ENCODE measurements around the gene PITPNM1. TPM values are rescaled to one million over a fixed set of nuclear protein-coding genes. Genes with fewer than 3 reads are reported as not detected.
"Not testable (repeated sequence)": the region's sequence is repeated elsewhere in the genome, so short reads cannot be mapped to it uniquely, and the experiment has no call there.

The PITPNM1 gene
- polyA plus RNA-seq, 1 donor (not counting 4 experiments of a cell fraction or from before 2014, with no cell fraction given) = 15.9 TPM

DNA sequence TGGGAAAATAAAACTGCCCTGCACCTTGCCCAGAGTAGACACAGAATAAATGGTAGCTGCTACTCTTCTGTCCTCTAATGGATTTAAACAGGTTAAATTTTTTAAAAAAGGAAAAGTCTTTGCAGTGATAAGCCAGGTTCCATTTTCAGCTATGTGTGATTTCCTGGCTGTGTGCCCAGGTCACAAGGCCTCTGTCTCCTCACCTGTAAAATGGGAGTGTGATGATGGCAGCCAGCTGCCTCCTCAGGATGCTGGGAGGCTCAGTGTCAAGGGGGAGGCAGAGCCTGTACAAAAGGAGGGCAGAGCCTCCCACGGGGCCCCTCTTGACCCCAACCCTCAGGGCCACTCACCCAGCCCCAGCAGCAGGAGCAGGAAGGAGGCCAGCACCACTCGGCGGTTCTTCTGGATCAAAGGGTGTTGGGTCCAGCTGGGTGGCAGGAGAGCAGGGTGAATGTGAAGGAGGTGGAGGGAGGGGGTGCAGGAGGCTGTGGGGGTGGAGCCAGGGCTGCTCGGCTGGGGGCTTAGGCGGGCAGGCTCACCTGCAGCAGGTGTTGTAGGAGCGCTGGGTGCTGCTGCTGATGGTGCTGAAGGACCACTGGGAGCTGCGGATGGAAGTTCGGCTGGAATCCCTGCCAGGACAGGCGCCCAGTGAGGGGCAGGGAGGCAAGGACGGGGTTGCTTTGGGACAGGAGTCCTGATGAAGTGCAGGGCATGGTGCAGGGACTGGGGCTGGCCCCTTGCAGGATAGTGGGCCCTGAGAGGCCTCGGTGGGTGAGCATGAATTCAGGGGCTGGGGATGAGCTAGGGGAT is 38.0 kb downstream of the PITPNM1 start:
- H3K4me3 ChIP-seq (ENCODE audit: control insufficient read depth in 2 of 3, extremely low read depth in 1 of 3, insufficient read depth in 2 of 3, low read depth in 1 of 3, low read length in 3 of 3) = peak overlapping the region; percentile 40 to 74 (median 74)
- H3K27me3 ChIP-seq (ENCODE audit: control insufficient read depth, extremely low read depth, insufficient read depth, low read length) = no peaks in the 10 kb centered on the region
- H3K9me1 ChIP-seq (ENCODE audit: control insufficient read depth, extremely low read depth, insufficient read depth, low read length) = no peaks in the 10 kb centered on the region
- dilution Hi-C loops (cut with MboI; ENCODE audit: extremely low pct_ligation_motif_present, low sequenced_read_pairs) = no loop called here
- FAIRE-seq (no peak), DNase-seq (ENCODE audit: low read depth, low spot score) (no peak)
- H3K4me1 ChIP-seq (ENCODE audit: control insufficient read depth, extremely low read depth, insufficient read depth, low read length) = peaks cover 23% of the 10 kb centered on the region
- peaks cover 0 to 5% of the 10 kb centered on the region in 2 experiments for H3K36me3 ChIP-seq (ENCODE audit: control insufficient read depth in 2 of 2, extremely low read depth in 1 of 2, insufficient read depth in 2 of 2, low read length in 2 of 2)
- peak overlapping the region; percentile 68 for H3K9ac ChIP-seq (ENCODE audit: control insufficient read depth, extremely low read depth, insufficient read depth, low read length)
- no peaks in the 10 kb centered on the region for H3K9me3 ChIP-seq (ENCODE audit: control insufficient read depth, low read depth, low read length)
- H3K79me2 ChIP-seq (ENCODE audit: control insufficient read depth, insufficient read depth, low read length) = no peaks in the 10 kb centered on the region
- no peak overlapping the region for H2AFZ ChIP-seq (ENCODE audit: control insufficient read depth, low read length)
- no peak for TF ChIP-seq EZH2 (IDR thresholded peaks at IDR 0.05; ENCODE audit: low read length)
- TF ChIP-seq, protein P1, sequence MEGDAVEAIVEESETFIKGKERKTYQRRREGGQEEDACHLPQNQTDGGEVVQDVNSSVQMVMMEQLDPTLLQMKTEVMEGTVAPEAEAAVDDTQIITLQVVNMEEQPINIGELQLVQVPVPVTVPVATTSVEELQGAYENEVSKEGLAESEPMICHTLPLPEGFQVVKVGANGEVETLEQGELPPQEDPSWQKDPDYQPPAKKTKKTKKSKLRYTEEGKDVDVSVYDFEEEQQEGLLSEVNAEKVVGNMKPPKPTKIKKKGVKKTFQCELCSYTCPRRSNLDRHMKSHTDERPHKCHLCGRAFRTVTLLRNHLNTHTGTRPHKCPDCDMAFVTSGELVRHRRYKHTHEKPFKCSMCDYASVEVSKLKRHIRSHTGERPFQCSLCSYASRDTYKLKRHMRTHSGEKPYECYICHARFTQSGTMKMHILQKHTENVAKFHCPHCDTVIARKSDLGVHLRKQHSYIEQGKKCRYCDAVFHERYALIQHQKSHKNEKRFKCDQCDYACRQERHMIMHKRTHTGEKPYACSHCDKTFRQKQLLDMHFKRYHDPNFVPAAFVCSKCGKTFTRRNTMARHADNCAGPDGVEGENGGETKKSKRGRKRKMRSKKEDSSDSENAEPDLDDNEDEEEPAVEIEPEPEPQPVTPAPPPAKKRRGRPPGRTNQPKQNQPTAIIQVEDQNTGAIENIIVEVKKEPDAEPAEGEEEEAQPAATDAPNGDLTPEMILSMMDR (optimal IDR thresholded peaks at IDR 0.05 in 1 of 3, IDR thresholded peaks at IDR 0.05 in 1 of 3, conservative IDR thresholded peaks at IDR 0.05 in 1 of 3; ENCODE audit: extremely low read depth in 1 of 3, insufficient read depth in 2 of 3, low read length in 3 of 3) = no peak
- no peaks in the 10 kb centered on the region for H4K20me1 ChIP-seq (ENCODE audit: control insufficient read depth, extremely low read depth, insufficient read depth, low read length)
- H3K27ac ChIP-seq (ENCODE audit: control insufficient read depth, insufficient read depth, low read length) = peak overlapping the region; percentile 63
- H3K4me2 ChIP-seq (ENCODE audit: control insufficient read depth, extremely low read depth, insufficient read depth, low read depth, low read length) = peak overlapping the region; percentile 82

DNA sequence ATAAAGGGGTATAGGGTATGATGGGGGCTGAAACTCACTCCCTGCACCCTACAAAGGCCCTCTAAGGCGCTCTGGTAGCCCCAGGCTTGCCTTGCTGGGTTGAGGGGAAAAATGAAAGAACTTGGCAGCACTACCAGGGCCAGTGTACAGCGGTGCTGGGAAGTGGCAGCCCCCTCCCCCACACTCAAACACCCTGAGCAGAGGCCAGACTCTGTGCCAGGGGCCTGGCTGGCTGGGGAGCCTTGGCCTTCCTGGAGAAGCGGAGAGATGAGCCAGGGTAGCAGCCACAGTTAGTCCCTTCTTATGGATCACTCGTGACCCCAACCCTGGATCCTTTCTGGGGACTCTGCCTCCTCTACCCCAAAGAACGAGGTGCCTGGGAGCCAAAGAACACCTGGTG is 38.8 kb downstream of the PITPNM1 start:
- Histone ChIP-seq H3K27ac (ENCODE audit: control insufficient read depth, insufficient read depth, low read length) (no peak overlapping the region), H2AFZ (ENCODE audit: control insufficient read depth, low read length) (no peak overlapping the region), H3K36me3 (ENCODE audit: control insufficient read depth in 2 of 2, extremely low read depth in 1 of 2, insufficient read depth in 2 of 2, low read length in 2 of 2) (peaks cover 0 to 5% of the 10 kb centered on the region in 2 experiments), H3K27me3 (ENCODE audit: control insufficient read depth, extremely low read depth, insufficient read depth, low read length) (no peaks in the 10 kb centered on the region), H3K9ac (ENCODE audit: control insufficient read depth, extremely low read depth, insufficient read depth, low read length) (no peak overlapping the region), H3K4me1 (ENCODE audit: control insufficient read depth, extremely low read depth, insufficient read depth, low read length) (peaks cover 23% of the 10 kb centered on the region), H3K4me2 (ENCODE audit: control insufficient read depth, extremely low read depth, insufficient read depth, low read depth, low read length) (no peak overlapping the region), H4K20me1 (ENCODE audit: control insufficient read depth, extremely low read depth, insufficient read depth, low read length) (no peaks in the 10 kb centered on the region), H3K9me3 (ENCODE audit: control insufficient read depth, low read depth, low read length) (no peaks in the 10 kb centered on the region), H3K9me1 (ENCODE audit: control insufficient read depth, extremely low read depth, insufficient read depth, low read length) (no peaks in the 10 kb centered on the region), H3K4me3 (ENCODE audit: control insufficient read depth in 2 of 3, extremely low read depth in 1 of 3, insufficient read depth in 2 of 3, low read depth in 1 of 3, low read length in 3 of 3) (no peak overlapping the region), H3K79me2 (ENCODE audit: control insufficient read depth, insufficient read depth, low read length) (no peaks in the 10 kb centered on the region)
- no peak for DNase-seq (ENCODE audit: low read depth, low spot score)
- dilution Hi-C loops (cut with MboI; ENCODE audit: extremely low pct_ligation_motif_present, low sequenced_read_pairs) = no loop called here
- TF ChIP-seq EZH2 (IDR thresholded peaks at IDR 0.05; ENCODE audit: low read length) = no peak
- TF ChIP-seq, protein P1 (optimal IDR thresholded peaks at IDR 0.05 in 1 of 3, IDR thresholded peaks at IDR 0.05 in 1 of 3, conservative IDR thresholded peaks at IDR 0.05 in 1 of 3; ENCODE audit: extremely low read depth in 1 of 3, insufficient read depth in 2 of 3, low read length in 3 of 3) = no peak
- no peak for FAIRE-seq

DNA sequence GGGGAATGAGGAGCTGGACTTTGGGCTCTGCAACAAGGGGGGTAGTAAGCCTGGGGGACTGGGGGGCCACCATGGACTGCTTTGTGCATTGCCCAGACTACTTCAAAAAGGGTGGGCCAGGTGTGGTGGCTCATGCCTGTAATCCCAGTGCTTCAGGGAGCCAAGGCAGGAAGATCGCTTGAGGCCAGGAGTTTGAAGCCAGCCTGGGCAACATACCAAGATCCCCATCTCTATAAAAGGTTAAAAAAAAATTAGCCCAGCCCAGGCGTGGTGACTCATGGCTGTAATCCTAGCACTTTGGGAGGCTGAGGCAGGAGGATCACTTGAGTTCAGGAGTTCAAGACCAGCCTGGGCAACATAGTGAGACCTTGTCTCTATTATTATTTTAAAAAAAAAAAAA is 39.6 kb downstream of the PITPNM1 start:
- H3K27ac ChIP-seq (ENCODE audit: control insufficient read depth, insufficient read depth, low read length) = peak overlapping the region; percentile 69
- H3K27me3 ChIP-seq (ENCODE audit: control insufficient read depth, extremely low read depth, insufficient read depth, low read length); H3K79me2 ChIP-seq (ENCODE audit: control insufficient read depth, insufficient read depth, low read length); FAIRE-seq; H3K9me3 ChIP-seq (ENCODE audit: control insufficient read depth, low read depth, low read length); DNase-seq (ENCODE audit: low read depth, low spot score); dilution Hi-C loops (cut with MboI; ENCODE audit: extremely low pct_ligation_motif_present, low sequenced_read_pairs); H2AFZ ChIP-seq (ENCODE audit: control insufficient read depth, low read length); H3K9me1 ChIP-seq (ENCODE audit: control insufficient read depth, extremely low read depth, insufficient read depth, low read length); H3K36me3 ChIP-seq (ENCODE audit: control insufficient read depth in 2 of 2, extremely low read depth in 1 of 2, insufficient read depth in 2 of 2, low read length in 2 of 2); H4K20me1 ChIP-seq (ENCODE audit: control insufficient read depth, extremely low read depth, insufficient read depth, low read length): not testable (repeated sequence)
- peak overlapping the region; percentile 64 for H3K9ac ChIP-seq (ENCODE audit: control insufficient read depth, extremely low read depth, insufficient read depth, low read length)
- H3K4me3 ChIP-seq (ENCODE audit: control insufficient read depth in 2 of 3, extremely low read depth in 1 of 3, insufficient read depth in 2 of 3, low read depth in 1 of 3, low read length in 3 of 3) = peak overlapping the region; percentile 45 to 73 (median 46)
- peak overlapping the region; percentile 76 for H3K4me2 ChIP-seq (ENCODE audit: control insufficient read depth, extremely low read depth, insufficient read depth, low read depth, low read length)
- H3K4me1 ChIP-seq (ENCODE audit: control insufficient read depth, extremely low read depth, insufficient read depth, low read length) = peaks cover 23% of the 10 kb centered on the region
